CD4-positive, alpha-beta T cell treated with Interleukin-10 for 1 hour (primary cell): ENCODE measurements around the gene STARD13.

Source experiments
- DNase-seq: peaks from one replicate; pipeline ENCODE4 v3.0.0-alpha.2; 2020

Gene STARD13

GRCh38 chr13:33137721-33138120 lies 147.8 kb downstream of the STARD13 start:
- DNase-seq: no peak

GRCh38 chr13:33135097-33135496 lies 150.5 kb downstream of the STARD13 start:
- no peak for DNase-seq

- DNase-seq: no peak
Measured at GRCh38 chr13:33134213-33134612, 151.3 kb downstream of the STARD13 start.

- no peak for DNase-seq
Measured at GRCh38 chr13:33132644-33133440, 152.7 kb downstream of the STARD13 start.

GRCh38 chr13:33129886-33130285 lies 155.7 kb downstream of the STARD13 start:
- DNase-seq: no peak

GRCh38 chr13:33129094-33129832 lies 156.3 kb downstream of the STARD13 start:
- no peak for DNase-seq

GRCh38 chr13:33128134-33128533 lies 157.4 kb downstream of the STARD13 start:
- no peak for DNase-seq

- no peak for DNase-seq
Measured at GRCh38 chr13:33127009-33127551, 158.5 kb downstream of the STARD13 start.

- no peak for DNase-seq
Measured at GRCh38 chr13:33125821-33126570, 159.6 kb downstream of the STARD13 start.

GRCh38 chr13:33123066-33123859 lies 162.3 kb downstream of the STARD13 start:
- DNase-seq: no peak

GRCh38 chr13:33119856-33120543 lies 165.6 kb downstream of the STARD13 start:
- DNase-seq: no peak

GRCh38 chr13:33119022-33119781 lies 166.4 kb downstream of the STARD13 start:
- no peak for DNase-seq

GRCh38 chr13:33116321-33117010 lies 169.1 kb downstream of the STARD13 start:
- DNase-seq: no peak

GRCh38 chr13:33115274-33115673 lies 170.3 kb downstream of the STARD13 start:
- DNase-seq: no peak

GRCh38 chr13:33114146-33114545 lies 171.4 kb downstream of the STARD13 start:
- DNase-seq: no peak

GRCh38 chr13:33112766-33113165 lies 172.8 kb downstream of the STARD13 start:
- DNase-seq: no peak

GRCh38 chr13:33111414-33112110 lies 174.0 kb downstream of the STARD13 start:
- DNase-seq: no peak

GRCh38 chr13:33110713-33111413 lies 174.7 kb downstream of the STARD13 start:
- DNase-seq: no peak

- DNase-seq: no peak
Measured at GRCh38 chr13:33110386-33110712, 175.2 kb downstream of the STARD13 start.
